Naive thymus-derived CD8-positive, alpha-beta T cell (primary cell): Measurements from ENCODE around the gene CATSPERB. TPM values are rescaled to one million over a fixed set of nuclear protein-coding genes. Genes with fewer than 3 reads are reported as not detected.

Experiments
- polyA plus RNA-seq, 3 donors: library from polyadenylated mRNA; unstranded; fragments of 300-500 nt; fragmentation: Illumina TruSeq; gene quantifications; one replicate each; pipeline ENCODE4 v1.2.3, GENCODE V29; 2021
- total RNA-seq, 8 experiments: library from RNA in 2 of 8; stranded (reverse) in 2 of 8; gene quantifications; one replicate each; pipeline ENCODE4 v1.2.3 and lab custom pipeline; 2021 to 2026

Gene CATSPERB
- total and polyA plus RNA-seq, 5 experiments from 2014 or later, result 0.09 to 6.3 (median 2.6) TPM; not detected in 1

Other genes with a start within 250 kb of the CATSPERB start
- 100 to 1,000 TPM; 197 to 208 TPM for gene PPP4R3A, start 221.8 kb downstream of the CATSPERB start, total RNA-seq
- gene PPP4R3A, start 221.8 kb downstream of the CATSPERB start, polyA plus RNA-seq, result 100 to 1,000 TPM in 1 of 3 donors, 10 to 100 TPM in 2; 73.8 to 121 (median 75.3) TPM
- gene TC2N, start 135.4 kb upstream of the CATSPERB start, total RNA-seq, result 100 to 1,000 TPM; 298 to 309 TPM
- gene TC2N, start 135.4 kb upstream of the CATSPERB start, polyA plus RNA-seq, result 100 to 1,000 TPM; 125 to 167 (median 160) TPM
- gene FBLN5, start 215.6 kb upstream of the CATSPERB start, total RNA-seq, result 1 to 10 TPM; 7.2 to 8.1 TPM
- gene FBLN5, start 215.6 kb upstream of the CATSPERB start, polyA plus RNA-seq, result 10 to 100 TPM; 21.2 to 37.7 (median 25.3) TPM